ENCODE data around the gene TMED4.

Gene TMED4

DNA sequence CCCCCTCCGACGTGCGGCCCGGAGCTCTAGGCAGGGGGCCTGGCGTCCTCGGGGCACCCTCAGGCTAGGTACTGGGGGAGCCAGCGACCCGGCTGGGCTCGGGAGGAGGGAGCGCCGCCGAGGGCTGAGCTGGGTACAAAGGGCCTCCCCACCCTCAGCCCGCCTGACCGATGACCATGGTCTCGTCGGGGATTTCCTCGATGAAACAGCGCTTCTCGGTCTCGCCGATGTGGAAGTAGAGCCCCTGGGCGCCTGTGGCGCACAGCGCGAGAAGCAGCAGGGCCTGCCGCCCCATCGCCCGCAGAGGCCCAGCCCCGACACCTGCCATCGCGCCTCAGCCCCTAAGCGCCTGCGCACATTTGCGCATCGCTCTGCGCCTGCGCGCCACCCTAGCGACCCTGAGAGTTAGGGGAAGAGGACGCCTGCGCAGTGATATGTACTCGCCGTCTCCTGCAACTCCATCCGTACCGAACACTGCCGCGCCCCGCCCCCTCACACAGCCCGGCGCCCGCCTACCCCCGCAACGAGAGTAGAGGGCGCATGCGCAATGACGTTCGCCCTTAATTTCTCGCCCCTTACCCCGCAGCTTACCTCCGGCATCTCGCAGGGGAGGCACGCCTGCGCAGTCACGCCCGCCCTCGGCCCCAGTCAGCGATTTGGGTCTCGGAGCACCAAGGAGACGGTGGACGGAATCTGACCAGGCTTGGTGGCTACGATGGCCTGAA is at the start of gene TMED4:
Gene TMED4, minus strand, starts transcription at position 353 of the 725 bp plus-strand sequence. Its CDS starts 25 bp downstream, at position 328.
- DNase-seq, result peak; percentile 100

DNA sequence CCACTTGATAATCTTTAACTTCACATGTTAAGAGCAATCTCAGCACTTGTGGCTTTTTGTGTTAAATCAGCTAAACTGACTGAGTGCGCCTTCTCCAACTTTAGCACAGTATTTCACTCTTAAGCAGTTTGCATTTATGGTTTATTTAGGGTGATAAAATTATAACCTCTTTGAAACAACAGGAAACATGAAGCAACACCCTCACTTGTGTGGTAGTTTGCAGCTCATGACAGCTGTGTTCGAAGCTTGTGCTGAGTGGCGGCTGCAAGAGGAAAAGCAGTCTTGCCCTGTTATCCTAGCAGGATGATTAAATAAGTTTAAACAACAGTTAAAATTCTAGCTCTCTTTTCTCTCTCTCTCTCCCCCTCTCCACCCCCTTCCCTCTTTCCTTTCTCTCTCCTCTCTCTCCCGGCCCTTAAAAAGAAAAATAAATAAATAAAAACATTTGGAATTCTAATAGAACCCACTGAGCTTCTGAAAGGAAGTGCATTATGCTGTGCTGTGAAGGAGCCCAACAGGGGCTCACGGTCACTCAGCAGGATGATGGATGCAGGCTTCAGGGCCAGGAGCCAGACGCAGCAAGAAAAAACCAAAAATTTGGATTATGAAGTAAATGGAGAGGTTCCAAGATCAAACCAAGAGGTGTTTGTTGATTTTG is 49.6 kb upstream of the TMED4 start:
- DNase-seq, result no peak

DNA sequence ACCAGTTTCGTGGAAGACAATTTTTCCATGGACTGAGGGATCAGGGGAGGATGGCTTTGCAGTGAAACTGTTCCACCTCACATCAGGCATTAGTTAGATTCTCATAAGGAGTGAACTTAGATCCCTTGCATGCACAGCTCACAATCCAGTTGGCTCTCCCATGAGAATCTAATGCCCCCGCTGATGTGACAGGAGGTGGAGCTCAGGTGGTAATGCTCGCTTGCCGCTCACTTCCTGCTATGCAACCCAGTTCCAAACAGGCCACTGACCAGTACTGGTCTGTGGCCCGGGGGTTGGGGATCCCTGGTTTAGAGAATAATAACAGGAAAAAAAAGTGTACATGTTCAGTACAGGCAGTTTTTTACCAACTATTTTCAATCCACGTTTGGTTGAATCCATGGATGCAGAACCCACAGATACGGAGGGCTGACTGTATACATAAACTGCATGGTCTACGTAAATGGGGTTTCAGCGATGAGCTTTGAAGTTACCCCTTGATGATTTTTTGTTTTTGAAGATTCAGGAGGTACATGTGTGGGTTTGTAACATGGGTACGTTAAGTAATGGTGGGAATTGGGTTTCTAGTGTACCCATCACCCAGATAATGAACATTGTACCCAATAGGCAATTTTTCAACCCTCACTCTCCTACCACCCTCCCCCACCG is 48.9 kb upstream of the TMED4 start:
- no peak for DNase-seq

DNA sequence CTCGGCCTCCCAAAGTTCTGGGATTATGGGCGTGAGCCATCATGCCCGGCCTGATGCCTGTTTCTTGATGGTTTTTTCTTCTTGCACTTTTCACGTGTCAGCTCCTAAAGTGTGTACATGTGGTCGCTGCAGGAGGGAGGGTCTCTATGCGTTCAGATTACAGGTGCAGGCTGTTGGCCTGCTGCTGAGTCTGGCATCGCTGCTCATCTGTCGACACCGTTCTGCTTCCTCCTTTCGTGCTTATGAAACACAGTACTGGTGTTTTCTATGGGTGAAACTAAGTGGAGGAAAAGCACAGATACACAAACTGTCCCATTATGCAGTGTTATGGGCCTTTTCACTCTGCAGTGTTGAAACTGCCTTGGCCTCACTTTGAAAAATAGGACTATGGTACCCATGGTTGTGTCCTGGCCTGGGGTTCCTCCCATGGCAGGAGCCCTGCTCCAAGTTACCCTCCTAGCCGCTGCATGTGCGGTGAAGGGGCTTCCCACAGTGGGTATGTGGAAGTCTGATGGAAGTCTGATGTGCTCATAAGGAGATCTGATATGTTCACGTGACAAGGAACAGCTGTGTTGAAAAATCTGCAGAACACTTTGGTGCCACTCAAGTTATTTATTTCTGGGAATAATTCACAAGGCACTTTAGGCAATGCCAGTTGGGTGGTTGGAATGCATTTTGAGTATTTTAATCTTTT is 47.9 kb upstream of the TMED4 start:
- DNase-seq, result no peak

DNA sequence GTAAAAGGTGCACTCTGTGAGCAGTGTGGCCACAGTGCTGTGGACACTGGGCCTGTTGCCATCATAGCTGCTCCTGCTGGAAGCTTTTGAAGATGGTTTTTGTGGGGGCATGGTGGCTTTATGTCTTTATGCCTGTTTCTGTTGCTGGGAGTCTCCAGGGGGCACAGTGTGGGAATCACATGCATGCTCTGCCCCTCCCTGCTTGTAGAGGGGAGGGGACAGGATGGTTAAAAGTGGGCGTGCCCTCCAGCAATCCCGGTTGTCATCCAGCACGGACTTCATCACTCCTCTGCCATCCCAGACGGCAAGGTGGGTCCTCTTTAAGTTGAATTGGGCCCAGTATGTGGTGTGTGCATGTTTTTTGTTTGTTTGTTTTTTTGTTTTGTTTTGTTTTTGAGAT is 44.6 kb upstream of the TMED4 start:
- DNase-seq, result no peak

DNA sequence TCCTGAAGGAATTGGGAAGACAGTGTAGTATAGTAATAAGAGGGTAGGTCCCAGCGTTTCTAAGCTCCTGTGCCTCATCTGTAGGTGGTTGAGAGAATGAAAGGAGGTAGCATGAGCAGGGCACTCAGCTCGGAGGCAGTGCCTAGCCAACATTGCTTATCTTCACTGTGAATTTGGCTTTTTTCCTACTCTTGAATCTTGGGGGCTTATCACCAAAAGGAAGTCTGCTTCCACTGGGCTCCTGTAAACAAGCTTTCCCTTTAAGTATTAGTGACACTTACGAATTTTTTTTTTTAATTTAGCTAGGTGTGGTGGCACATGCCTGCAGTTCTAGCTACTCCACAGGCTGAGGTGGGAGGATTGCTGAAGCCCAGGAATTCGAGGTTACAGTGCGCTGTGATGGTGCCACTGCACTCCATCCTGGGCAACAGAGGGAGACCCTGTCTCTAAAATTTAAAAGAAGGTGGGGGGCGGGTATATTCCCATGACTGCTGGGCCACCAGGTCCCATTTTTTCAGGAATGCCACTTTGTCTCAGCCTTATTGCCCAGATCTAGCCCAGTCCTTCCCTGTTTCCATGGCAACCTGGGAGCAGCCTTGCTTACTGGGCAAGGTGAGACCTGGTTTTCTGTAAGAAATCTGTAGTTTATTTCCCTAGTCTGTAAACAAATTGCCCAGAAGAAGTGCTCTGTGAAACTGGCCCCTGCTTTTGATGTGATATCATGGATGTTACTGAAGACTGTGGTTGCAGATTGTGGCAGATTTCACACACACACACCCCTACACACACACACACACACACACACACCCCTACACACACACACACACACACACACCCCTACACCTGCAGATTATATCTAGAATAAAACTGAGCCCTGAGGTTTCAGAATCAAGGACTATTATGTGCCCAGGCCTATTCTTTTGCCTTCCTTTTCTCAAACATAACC is 43.8 kb upstream of the TMED4 start:
- no peak for DNase-seq

DNA sequence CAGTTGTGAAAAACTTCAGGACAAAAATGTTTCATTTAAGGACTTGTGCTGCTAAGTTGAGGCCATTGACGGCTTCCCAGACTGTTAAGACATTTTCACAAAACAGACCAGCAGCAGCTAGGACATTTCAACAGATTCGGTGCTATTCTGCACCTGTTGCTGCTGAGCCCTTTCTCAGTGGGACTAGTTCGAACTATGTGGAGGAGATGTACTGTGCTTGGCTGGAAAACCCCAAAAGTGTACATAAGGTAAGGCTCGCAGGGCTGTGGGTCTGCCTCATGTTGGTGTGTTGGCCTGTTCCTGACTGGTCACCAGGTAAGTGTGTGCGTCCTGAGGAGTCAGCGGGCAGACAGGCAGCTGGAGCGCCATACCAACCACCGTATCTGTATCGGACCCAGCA is 42.3 kb upstream of the TMED4 start:
- no peak for DNase-seq

DNA sequence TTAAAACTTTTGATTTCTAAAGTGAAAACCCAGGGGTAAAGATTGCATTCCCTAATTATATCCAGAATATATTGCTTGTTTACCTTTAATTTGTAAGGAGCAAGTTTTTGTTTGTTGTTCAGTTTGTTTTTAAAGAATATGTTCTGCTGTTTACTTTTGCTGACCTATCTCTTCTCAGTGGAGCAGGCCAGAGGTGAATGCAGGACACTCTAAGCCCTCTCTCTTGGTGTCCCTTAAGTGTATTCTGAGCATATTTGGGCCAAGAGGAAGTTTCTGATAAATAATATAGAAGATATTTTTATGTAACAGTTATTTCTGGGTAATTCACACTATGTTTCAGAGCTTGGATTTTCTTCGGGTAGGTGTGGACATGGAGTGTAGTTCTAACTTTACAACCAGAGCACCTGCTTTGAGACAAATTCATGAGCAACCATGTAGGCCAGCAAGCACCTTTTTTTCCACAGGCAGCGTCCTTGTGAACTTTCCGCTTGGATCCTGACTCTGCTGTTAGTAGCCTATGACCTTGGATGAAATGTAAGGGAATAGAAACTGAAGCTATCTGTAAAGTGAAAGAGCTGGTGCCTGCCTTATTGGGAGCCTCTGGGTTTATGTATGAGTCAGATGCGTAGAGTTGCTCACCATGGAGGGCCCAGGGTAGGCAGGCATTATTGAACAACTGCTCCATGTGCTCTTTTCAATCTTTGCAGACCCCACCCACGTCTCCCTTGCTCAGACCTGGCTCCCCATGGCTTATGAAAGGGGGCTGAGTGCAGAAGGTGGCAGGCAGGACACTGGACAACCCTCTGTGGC is 40.5 kb upstream of the TMED4 start:
- DNase-seq, result peak; percentile 40 to 44

DNA sequence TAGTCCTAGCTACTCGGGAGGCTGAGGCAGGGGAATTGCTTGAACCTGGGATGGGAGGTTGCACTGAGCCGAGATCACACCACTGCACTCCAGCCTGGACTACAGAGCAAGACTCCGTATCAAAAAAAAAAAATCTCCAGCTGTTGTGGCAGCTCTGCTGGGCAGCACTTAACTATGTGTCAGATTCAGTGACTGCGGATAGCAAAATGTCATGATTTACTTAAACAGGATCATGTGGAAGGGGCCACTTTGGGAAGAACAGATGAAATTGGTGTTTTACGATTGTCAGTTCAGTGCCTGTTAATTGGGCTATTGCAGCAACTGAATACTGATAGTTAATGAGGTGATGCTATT is 39.7 kb upstream of the TMED4 start:
- DNase-seq, result no peak

DNA sequence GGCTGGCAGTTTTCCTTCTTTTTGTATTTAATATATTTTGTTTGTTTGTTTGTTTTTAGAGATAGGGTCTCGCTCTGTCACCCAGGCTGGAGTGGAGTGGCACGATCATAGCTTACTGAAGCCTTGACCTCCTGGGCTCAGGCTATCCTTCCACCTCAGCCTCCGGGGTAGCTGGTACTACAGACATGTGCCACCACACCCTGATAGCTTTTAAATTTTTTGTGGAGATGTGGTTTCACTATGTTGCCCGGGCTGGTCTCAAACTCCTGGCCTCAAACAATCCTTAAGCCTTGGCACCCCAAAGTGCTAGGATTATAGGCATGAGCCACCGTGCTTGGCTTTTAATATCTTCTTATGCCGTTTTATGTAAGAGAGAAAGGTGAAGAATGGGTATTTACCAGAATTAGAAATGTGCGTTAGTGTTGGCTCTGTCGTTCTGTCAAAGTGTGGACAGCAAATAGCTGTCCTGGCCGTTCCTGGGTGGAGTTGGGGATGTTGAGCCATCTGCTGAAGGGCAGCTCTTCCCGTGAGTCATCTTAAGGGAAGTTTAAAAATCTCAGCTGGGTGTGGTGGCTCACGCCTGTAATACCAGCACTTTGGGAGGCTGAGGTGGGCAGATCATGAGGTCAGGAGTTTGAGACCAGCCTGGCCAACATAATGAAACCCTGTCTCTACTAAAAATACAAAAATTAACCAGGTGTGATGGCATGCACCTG is 39.2 kb upstream of the TMED4 start:
- no peak for DNase-seq

DNA sequence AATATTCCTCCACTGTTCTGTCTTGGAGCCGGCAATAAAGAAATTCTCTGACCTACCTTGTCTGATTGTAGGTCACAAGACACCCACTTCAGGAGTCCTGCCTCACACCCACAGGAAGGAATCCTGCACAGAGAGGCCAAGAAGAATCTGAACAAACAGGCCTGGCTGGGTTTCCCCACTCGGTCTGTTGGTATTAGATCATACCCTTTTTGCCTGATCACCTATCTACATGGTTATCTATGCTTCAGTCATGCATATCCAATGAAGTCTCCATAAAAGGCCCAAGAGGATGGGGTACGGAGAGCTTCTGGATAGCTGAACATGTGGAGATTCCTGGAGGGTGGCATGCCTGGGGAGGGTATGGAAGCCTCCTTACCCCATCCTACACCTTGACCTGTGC is 36.7 kb upstream of the TMED4 start:
- no peak for DNase-seq

DNA sequence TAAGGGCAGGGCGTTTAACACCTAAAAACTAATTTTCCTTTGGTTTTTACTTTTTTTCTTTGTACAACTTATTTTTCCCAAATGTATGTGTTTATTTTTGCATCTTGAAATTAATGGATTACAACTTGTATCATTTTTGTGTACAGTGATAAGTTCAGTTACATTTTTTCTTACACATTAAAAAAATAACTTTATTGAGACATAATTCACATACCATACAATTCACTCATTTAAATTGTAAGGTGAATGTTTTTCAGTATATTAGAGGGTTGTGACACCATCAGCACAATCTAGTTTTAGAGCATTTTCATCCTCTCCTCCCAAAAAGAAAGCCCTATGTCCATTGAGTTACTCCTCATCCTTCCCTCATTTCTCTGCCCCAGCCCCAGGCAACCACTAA is 36.0 kb upstream of the TMED4 start:
- no peak for DNase-seq

DNA sequence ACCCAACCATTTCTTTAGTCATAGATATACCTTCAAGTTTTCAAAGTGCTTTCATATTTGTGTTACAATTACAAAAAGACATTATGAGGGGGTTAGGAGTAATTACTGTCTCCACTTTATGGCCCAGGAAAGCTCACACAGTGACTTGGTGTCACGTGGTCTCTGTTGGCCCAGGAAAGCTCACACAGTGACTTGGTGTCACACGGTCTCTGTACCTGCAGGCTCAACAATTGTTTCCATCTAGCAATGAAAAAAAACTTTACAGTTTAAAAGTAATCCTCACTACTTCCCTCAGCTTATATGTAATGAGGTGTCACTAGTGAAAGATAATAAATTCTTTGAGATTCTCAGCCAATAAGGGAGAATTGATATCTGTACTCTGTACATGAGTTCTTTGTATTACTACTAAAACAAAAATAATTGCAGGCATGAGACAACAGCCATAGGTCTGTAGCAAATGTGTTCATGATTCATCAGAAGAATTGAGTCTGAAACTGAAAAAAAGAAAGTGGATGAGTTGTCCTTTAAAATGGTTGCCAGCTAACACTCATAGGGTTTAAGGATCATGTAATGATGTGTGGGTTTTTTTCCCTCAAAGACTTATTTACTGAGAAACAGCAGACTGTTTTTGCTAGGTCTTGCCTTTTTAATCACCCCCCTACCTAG is 35.3 kb upstream of the TMED4 start:
- DNase-seq, result no peak

DNA sequence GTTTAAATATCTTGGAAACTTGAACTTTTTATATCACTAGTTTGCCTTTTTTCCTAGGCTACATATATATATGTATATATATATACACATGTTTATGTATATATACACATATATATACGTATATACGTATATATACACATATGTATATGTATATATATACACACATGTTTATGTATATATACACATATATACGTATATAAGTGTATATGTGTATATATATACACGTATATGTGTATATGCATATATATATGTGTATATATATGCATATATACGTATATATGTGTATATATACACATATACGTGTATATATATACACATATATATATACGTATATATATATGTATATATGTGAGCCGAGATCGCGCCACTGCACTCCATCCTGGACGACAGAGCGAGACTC is 34.5 kb upstream of the TMED4 start:
- no peak for DNase-seq

DNA sequence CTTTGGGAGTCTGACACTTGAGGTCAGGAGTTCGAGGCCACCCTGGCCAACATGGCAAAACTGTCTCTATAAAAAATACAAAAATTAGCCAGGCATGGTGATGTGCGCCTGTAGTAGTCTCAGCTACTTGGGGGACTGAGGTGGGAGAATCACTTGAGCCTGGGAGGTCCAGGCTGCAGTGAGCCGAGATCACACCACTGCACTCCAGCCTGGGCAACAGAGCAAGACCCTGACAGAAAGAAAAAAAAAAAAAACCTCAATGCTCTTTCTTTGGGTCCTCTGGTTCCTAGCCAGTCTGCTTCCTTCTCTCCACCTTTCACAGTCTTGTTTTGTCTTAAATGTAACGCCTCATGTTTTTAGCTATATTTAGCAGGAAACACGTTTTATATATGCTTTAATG is 33.8 kb upstream of the TMED4 start:
- DNase-seq, result no peak

DNA sequence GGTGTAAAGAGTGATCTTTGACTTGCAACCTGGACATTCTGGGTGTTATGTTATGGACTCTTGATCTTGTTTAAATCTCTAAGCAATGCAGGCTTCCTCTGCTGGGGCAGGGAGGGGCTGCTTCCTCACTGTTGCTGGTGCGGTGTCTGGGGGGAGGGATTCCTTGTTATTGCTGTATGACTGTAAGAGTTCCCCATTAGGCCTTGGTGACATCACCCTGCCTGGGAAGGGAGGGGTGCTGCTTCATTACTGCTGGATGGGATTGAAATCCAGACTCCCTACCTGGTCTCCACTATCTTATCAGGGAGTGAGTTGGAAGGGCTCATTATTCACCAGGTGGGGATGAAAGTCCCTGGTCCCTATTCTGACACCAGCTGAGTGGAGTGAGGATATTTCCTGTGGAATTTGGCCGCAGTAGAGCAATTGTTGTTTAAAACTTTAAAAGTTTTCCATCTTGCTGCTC is 33.1 kb upstream of the TMED4 start:
- no peak for DNase-seq

DNA sequence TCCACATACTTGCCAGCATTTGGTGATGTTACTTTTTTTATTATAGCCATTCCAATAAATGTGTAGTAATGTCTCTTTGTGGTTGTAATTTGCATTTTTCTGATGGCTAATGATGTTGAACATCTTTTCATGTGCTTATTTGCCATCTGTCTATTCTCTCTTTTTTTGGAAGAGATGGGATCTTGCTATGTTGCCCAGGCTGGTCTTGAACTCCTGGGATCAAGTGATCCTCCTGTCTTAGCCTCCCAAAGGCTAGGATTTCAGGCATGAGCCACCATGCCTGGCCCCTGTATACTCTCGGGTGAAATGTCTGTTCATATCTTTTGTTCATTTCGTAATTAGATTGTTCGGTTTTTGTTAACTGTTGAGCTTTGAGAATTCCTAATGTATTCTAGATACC is 27.8 kb upstream of the TMED4 start:
- DNase-seq, result no peak

DNA sequence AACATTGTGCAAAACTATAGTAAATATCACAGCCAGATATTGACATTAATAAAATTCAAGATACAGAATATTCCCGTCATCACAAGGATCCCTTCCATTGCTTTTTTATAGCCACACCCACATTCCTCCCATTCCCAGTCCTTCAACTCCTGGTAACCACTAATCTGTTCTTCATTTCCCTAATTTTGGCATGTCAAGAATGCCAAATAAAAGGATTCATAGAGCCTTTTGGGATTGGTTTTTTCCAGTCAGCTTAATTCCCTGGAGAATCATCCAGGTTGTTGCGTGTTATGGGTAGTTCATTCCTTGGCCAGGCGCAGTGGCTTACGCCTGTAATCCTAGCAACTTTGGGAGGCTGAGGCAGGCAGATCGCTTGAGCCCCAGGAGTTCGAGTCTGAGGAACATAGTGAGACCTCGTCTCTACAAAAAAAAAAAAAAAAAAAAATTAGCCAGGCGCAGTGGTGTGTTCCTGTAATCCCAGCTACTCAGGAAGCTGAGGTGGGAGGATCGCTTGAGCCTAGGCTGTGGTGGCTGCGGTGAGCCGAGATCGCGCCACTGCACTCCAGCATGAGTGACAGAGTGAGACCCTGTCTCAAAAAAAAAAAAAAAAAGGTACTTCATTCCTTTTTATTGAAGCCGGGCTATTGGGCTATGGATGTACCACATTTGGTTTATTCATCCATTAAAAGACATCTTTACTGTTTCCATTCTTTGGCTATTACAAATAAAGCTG is 27.1 kb upstream of the TMED4 start:
- DNase-seq, result no peak

Data from activated CD4-positive, alpha-beta T cell treated with anti-CD3 and anti-CD28 coated beads, Interleukin-2, amount 50 U/mL, for 4 hours (primary cell).